HCT116 (cell line): ENCODE measurements around the gene TMEM247.

Experiments
- CEBPB ChIP-seq: IDR thresholded peaks from 2 replicates; pipeline ENCODE4 v1.6.1; 2012; ENCODE audit warnings: low read depth
- EGR1 ChIP-seq: IDR thresholded peaks from 2 replicates; pipeline ENCODE4 v1.6.1; 2012; ENCODE audit warnings: low read depth
- REST ChIP-seq: IDR thresholded peaks from 2 replicates; pipeline ENCODE4 v1.6.1; 2012; ENCODE audit warnings: low read depth
- TCF7L2 ChIP-seq: IDR thresholded peaks from 2 replicates; pipeline ENCODE4 v1.7.0; 2011; ENCODE audit warnings: borderline replicate concordance, inconsistent platforms; ENCODE audit not compliant: insufficient read depth, insufficient read length; ENCODE audit errors: extremely low read depth
- TF ChIP-seq, protein P1 (sequence below), 3 experiments: fragments of 200-600 bp in 1 of 3; sonication (generic) in 1 of 3; IDR thresholded peaks in 2 of 3; conservative IDR thresholded peaks in 1 of 3; 2 replicates each; pipeline ENCODE4 v1.5.1; 2012 to 2017; ENCODE audit warnings: low read depth in 2 of 3, low read length in 2 of 3, antibody characterized with exemption in 1 of 3, borderline replicate concordance in 1 of 3, control low read depth in 1 of 3, mild to moderate bottlenecking in 1 of 3, mixed read lengths in 1 of 3, mixed run types in 1 of 3, moderate library complexity in 1 of 3; ENCODE audit not compliant: insufficient read depth in 1 of 3
- TF ChIP-seq, protein P2 (sequence below): IDR thresholded peaks from 2 replicates; pipeline ENCODE4 v1.6.1; 2012

DNA sequence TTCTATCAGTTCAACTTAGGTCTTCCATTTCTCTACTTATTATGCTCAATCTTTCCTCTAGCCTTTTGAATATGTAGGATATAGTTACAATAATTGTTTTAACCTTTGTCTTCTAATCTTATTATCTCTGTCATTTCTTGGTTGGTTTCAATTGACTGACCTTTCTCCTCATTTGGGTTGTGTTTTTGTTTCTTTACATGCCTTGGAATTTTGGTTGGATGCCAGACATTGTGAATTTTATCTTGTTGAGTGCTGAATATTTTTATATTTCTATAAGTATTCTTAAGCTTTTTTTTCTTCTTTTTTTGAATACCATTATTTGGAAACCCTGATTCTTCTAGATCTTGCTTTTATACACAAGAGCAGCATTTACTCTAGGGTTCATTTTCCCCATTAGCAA lies 30.7 kb upstream of the TMEM247 start:
- no peak for TF ChIP-seq CEBPB
- no peak for TF ChIP-seq EGR1
- TF ChIP-seq, protein P1, sequence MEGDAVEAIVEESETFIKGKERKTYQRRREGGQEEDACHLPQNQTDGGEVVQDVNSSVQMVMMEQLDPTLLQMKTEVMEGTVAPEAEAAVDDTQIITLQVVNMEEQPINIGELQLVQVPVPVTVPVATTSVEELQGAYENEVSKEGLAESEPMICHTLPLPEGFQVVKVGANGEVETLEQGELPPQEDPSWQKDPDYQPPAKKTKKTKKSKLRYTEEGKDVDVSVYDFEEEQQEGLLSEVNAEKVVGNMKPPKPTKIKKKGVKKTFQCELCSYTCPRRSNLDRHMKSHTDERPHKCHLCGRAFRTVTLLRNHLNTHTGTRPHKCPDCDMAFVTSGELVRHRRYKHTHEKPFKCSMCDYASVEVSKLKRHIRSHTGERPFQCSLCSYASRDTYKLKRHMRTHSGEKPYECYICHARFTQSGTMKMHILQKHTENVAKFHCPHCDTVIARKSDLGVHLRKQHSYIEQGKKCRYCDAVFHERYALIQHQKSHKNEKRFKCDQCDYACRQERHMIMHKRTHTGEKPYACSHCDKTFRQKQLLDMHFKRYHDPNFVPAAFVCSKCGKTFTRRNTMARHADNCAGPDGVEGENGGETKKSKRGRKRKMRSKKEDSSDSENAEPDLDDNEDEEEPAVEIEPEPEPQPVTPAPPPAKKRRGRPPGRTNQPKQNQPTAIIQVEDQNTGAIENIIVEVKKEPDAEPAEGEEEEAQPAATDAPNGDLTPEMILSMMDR (IDR thresholded peaks at IDR 0.05 in 2 of 3, conservative IDR thresholded peaks at IDR 0.05 in 1 of 3; ENCODE audit: borderline replicate concordance in 1 of 3, insufficient read depth in 1 of 3, low read depth in 2 of 3, low read length in 2 of 3) = no peak
- TF ChIP-seq, protein P2, sequence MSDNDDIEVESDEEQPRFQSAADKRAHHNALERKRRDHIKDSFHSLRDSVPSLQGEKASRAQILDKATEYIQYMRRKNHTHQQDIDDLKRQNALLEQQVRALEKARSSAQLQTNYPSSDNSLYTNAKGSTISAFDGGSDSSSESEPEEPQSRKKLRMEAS = no peak
- TF ChIP-seq TCF7L2 = no peak
- no peak for TF ChIP-seq REST
